IMR-90 (cell line): ENCODE data around the gene CXCL8. TPM values are rescaled to one million over a fixed set of nuclear protein-coding genes. Genes with fewer than 3 reads are reported as not detected.

ENCODE experiments used
- ATAC-seq: fragments of 200-7000 bp; cut with Tn5 transposase; 2 replicates; pipeline ENCODE4 v1.9.1; 2020; ENCODE audit warnings: low read depth, mild to moderate bottlenecking, moderate library complexity
- BruUV-seq: library from RNA; stranded (reverse); fragments of 400-500 nt; replicated peaks from 2 replicates; lab custom pipeline; 2021; lab: Mats Ljungman, UMichigan
- CTCF ChIA-PET: fragments of 300-600 bp; formaldehyde crosslinking; extraction: SDS; loops from one replicate; lab custom pipeline; 2021; ENCODE audit warnings: antibody characterized with exemption; lab: Yijun Ruan, JAX
- POLR2A ChIA-PET: fragments of 300-600 bp; sonication (Branson Sonifier 250); formaldehyde crosslinking; loops from one replicate; lab custom pipeline; 2022; ENCODE audit warnings: antibody characterized with exemption; ENCODE audit not compliant: unreplicated experiment; lab: Charles Lee
- DNase-seq: peaks from one replicate; pipeline ENCODE4 v3.0.0; 2013
- H2AFZ ChIP-seq: replicated peaks from 2 replicates; pipeline ENCODE3; 2013; ENCODE audit warnings: low read length, mild to moderate bottlenecking; ENCODE audit not compliant: poor library complexity
- H2AK5ac ChIP-seq: 2 replicates; pipeline ENCODE4 v1.6.1; 2013; ENCODE audit warnings: low read depth, low read length, inconsistent platforms
- H2AK9ac ChIP-seq: replicated peaks from 2 replicates; pipeline ENCODE3; 2013; ENCODE audit warnings: mild to moderate bottlenecking, low read depth, low read length, moderate library complexity; ENCODE audit not compliant: poor library complexity
- H2BK120ac ChIP-seq: 2 replicates; pipeline ENCODE4 v1.6.1; 2013; ENCODE audit warnings: low read depth, low read length, inconsistent platforms
- H2BK15ac ChIP-seq: 3 replicates; pipeline ENCODE4 v1.6.1; 2013; ENCODE audit warnings: low read depth, low read length, inconsistent platforms
- H2BK20ac ChIP-seq: 2 replicates; pipeline ENCODE4 v1.6.1; 2013; ENCODE audit warnings: low read depth, mild to moderate bottlenecking, inconsistent platforms, low read length, moderate library complexity
- H2BK5ac ChIP-seq: 2 replicates; pipeline ENCODE4 v1.6.1; 2013; ENCODE audit warnings: mild to moderate bottlenecking, low read depth, low read length, inconsistent platforms; ENCODE audit not compliant: poor library complexity, severe bottlenecking
- H3K14ac ChIP-seq: replicated peaks from 2 replicates; pipeline ENCODE4 v1.6.1; 2013; ENCODE audit warnings: low read depth, low read length, inconsistent platforms
- H3K18ac ChIP-seq: 2 replicates; pipeline ENCODE4 v1.6.1; 2013; ENCODE audit warnings: low read depth, low read length, control low read depth
- H3K23ac ChIP-seq: 2 replicates; pipeline ENCODE4 v1.6.1; 2013; ENCODE audit warnings: low read depth, low read length, inconsistent platforms
- H3K27ac ChIP-seq: 2 replicates; pipeline ENCODE4 v1.5.1; 2013; ENCODE audit warnings: mild to moderate bottlenecking, control low read depth, low read length; ENCODE audit not compliant: insufficient read depth
- H3K27me3 ChIP-seq: 2 replicates; pipeline ENCODE4 v1.6.1; 2013; ENCODE audit warnings: low read length; ENCODE audit not compliant: control insufficient read depth, insufficient read depth
- H3K36me3 ChIP-seq: 2 replicates; pipeline ENCODE4 v1.6.1; 2013; ENCODE audit warnings: low read length, mixed read lengths; ENCODE audit not compliant: control insufficient read depth, insufficient read depth
- H3K4ac ChIP-seq: 2 replicates; pipeline ENCODE4 v1.6.1; 2013; ENCODE audit warnings: low read depth, low read length, inconsistent platforms
- H3K4me1 ChIP-seq: 2 replicates; pipeline ENCODE4 v1.6.1; 2013; ENCODE audit warnings: low read length, mixed read lengths; ENCODE audit not compliant: control insufficient read depth, insufficient read depth
- H3K4me2 ChIP-seq: 2 replicates; pipeline ENCODE4 v1.6.1; 2013; ENCODE audit warnings: low read depth, mild to moderate bottlenecking, control low read depth, low read length, moderate library complexity
- H3K4me3 ChIP-seq: 2 replicates; pipeline ENCODE4 v1.5.1; 2013; ENCODE audit warnings: low read depth, mild to moderate bottlenecking, control low read depth, low read length, moderate library complexity; ENCODE audit not compliant: insufficient read depth
- H3K56ac ChIP-seq: 2 replicates; pipeline ENCODE4 v1.6.1; 2013; ENCODE audit warnings: low read length, inconsistent platforms; ENCODE audit not compliant: insufficient read depth; ENCODE audit errors: extremely low read depth
- H3K79me1 ChIP-seq, 2 experiments: 2 replicates each; pipeline ENCODE4 v1.6.1; 2013; ENCODE audit warnings: low read length in 2 of 2, inconsistent platforms in 1 of 2, low read depth in 1 of 2
- H3K9ac ChIP-seq: 2 replicates; pipeline ENCODE4 v1.6.1; 2013; ENCODE audit warnings: low read depth, low read length, control low read depth
- H3K9me1 ChIP-seq: 2 replicates; pipeline ENCODE4 v1.6.1; 2013; ENCODE audit warnings: low read length, inconsistent platforms; ENCODE audit not compliant: insufficient read depth
- H3K9me3 ChIP-seq: 2 replicates; pipeline ENCODE4 v1.6.1; 2013; ENCODE audit warnings: low read length; ENCODE audit not compliant: control insufficient read depth, insufficient read depth
- H4K20me1 ChIP-seq: 2 replicates; pipeline ENCODE4 v1.6.1; 2013; ENCODE audit warnings: low read length, inconsistent platforms; ENCODE audit not compliant: insufficient read depth
- H4K5ac ChIP-seq: 2 replicates; pipeline ENCODE4 v1.6.1; 2013; ENCODE audit warnings: mild to moderate bottlenecking, low read depth, low read length, control low read depth
- H4K8ac ChIP-seq, 2 experiments: 2 replicates each; pipeline ENCODE4 v1.6.1; 2013; ENCODE audit warnings: low read depth in 2 of 2, low read length in 2 of 2, control low read depth in 1 of 2, inconsistent platforms in 1 of 2
- H4K91ac ChIP-seq: 2 replicates; pipeline ENCODE4 v1.6.1; 2013; ENCODE audit warnings: low read depth, low read length, inconsistent platforms; ENCODE audit not compliant: insufficient read depth
- BHLHE40 ChIP-seq: fragments of 150-350 bp; IDR thresholded peaks from 2 replicates; pipeline ENCODE4 v1.6.1; 2016; ENCODE audit warnings: mild to moderate bottlenecking, low read depth, low read length
- CEBPB ChIP-seq: IDR thresholded peaks from 2 replicates; pipeline ENCODE4 v1.6.1; 2012; ENCODE audit warnings: low read depth, low read length, improper control_type of control experiment
- CHD1 ChIP-seq: IDR thresholded peaks from 2 replicates; pipeline ENCODE4 v1.6.1; 2012; ENCODE audit warnings: low read depth, low read length, improper control_type of control experiment
- CTCF ChIP-seq: conservative IDR thresholded peaks from 2 replicates; pipeline ENCODE4 v1.5.1; 2012; ENCODE audit warnings: mild to moderate bottlenecking, low read depth, low read length, improper control_type of control experiment
- ELK1 ChIP-seq: fragments of 150-350 bp; IDR thresholded peaks from 2 replicates; pipeline ENCODE4 v1.6.1; 2016; ENCODE audit warnings: low read depth, mild to moderate bottlenecking, low read length, moderate library complexity, borderline replicate concordance
- FOS ChIP-seq: fragments of 150-350 bp; IDR thresholded peaks from 2 replicates; pipeline ENCODE4 v1.6.1; 2016; ENCODE audit warnings: low read depth, low read length
- MAFK ChIP-seq: IDR thresholded peaks from 2 replicates; pipeline ENCODE4 v1.6.1; 2012; ENCODE audit warnings: low read depth, low read length, improper control_type of control experiment
- MAZ ChIP-seq: IDR thresholded peaks from 2 replicates; pipeline ENCODE4 v1.6.1; 2012; ENCODE audit warnings: low read depth, mild to moderate bottlenecking, low read length, improper control_type of control experiment, moderate library complexity, borderline replicate concordance
- MXI1 ChIP-seq: IDR thresholded peaks from 2 replicates; pipeline ENCODE4 v1.6.1; 2012; ENCODE audit warnings: low read depth, mild to moderate bottlenecking, low read length, moderate library complexity, borderline replicate concordance
- NFE2L2 ChIP-seq: fragments of 150-350 bp; IDR thresholded peaks from 2 replicates; pipeline ENCODE4 v1.6.1; 2016; ENCODE audit warnings: low read depth, mild to moderate bottlenecking, low read length
- POLR2A ChIP-seq: IDR thresholded peaks from 2 replicates; pipeline ENCODE4 v1.6.1; 2012; ENCODE audit warnings: mild to moderate bottlenecking, low read depth, low read length
- RAD21 ChIP-seq: IDR thresholded peaks from 2 replicates; pipeline ENCODE4 v1.6.1; 2012; ENCODE audit warnings: low read length, improper control_type of control experiment
- RCOR1 ChIP-seq: IDR thresholded peaks from 2 replicates; pipeline ENCODE4 v1.6.1; 2012; ENCODE audit warnings: mild to moderate bottlenecking, low read length, improper control_type of control experiment; ENCODE audit not compliant: insufficient replicate concordance
- RFX5 ChIP-seq: IDR thresholded peaks from 2 replicates; pipeline ENCODE4 v1.8.0; 2012; ENCODE audit warnings: low read depth, mild to moderate bottlenecking, low read length, moderate library complexity
- SMC3 ChIP-seq: fragments of 150-350 bp; IDR thresholded peaks from 2 replicates; pipeline ENCODE4 v1.6.1; 2016; ENCODE audit warnings: low read depth, mild to moderate bottlenecking, antibody characterized with exemption, low read length, moderate library complexity
- USF2 ChIP-seq: fragments of 150-350 bp; IDR thresholded peaks from 2 replicates; pipeline ENCODE4 v1.6.1; 2017; ENCODE audit warnings: mild to moderate bottlenecking, antibody characterized with exemption, low read length, low read depth
- WGBS, 2 experiments: methylation state at CpG; one replicate each; pipeline versions ENCODE4 v1.1.5 to v1.1.7; 2013; ENCODE audit warnings: missing lambda C conversion rate in 2 of 2; ENCODE audit not compliant: insufficient read length in 1 of 2; ENCODE audit errors: extremely low coverage in 2 of 2; 5-methylcytosine and 5-hydroxymethylcytosine counted together
- dilution Hi-C: fragments of 300-500 bp; cut with HindIII; formaldehyde crosslinking; loops from one replicate; pipeline ENCODE4 v1.14.3; 2018; ENCODE audit warnings: low sequenced_read_pairs; ENCODE audit not compliant: unreplicated experiment
- in situ Hi-C: fragments of 300-500 bp; cut with MboI; formaldehyde crosslinking; loops from 3 replicates; pipeline ENCODE4 v1.14.3; 2019; ENCODE audit warnings: low sequenced_read_pairs, inconsistent platforms, mixed read lengths
- intact Hi-C: fragments of 100-400 bp; cut with micrococcal nuclease; formaldehyde crosslinking; loops from 2 replicates; pipeline ENCODE4 v1.10.0; 2022
- polyA plus RNA-seq, 3 experiments: library from polyadenylated mRNA; depleted of rRNA; stranded (reverse); fragments of >200 nt; gene quantifications; 2 replicates each; pipeline ENCODE4 v1.2.3, GENCODE V29; 2012; ENCODE audit warnings: low replicate concordance in 1 of 3
- total RNA-seq: library from RNA; depleted of rRNA; stranded (reverse); fragments of >200 nt; gene quantifications from 2 replicates; pipeline ENCODE4 v1.2.3, GENCODE V29; 2012

Gene CXCL8
- total and polyA plus RNA-seq, 2 of the 4 experiments (the other 2 are of a cell fraction): 2.2 to 2.7 TPM

- no peak overlapping the region for H4K8ac ChIP-seq
- H3K23ac ChIP-seq: no peak overlapping the region
- POLR2A ChIA-PET: no interaction called here
- 0 out of 2 replicates have a peak overlapping the region, but pooled peaks have one; percentile 8 for H3K14ac ChIP-seq
- no peak overlapping the region for H3K4ac ChIP-seq
- H3K9me1 ChIP-seq: no peaks in the 10 kb centered on the region
- H2AK9ac ChIP-seq: no peak overlapping the region
- H3K27ac ChIP-seq: no peak overlapping the region
- no peaks in the 10 kb centered on the region for H3K79me1 ChIP-seq
- CTCF ChIA-PET: interaction anchor here (1.6 kb wide), 1 partner anchor 16 kb away, joined by 5 read pairs; no protein-coding TSS in a partner anchor
- BruUV-seq: no TSS peak
- H3K4me1 ChIP-seq: no peaks in the 10 kb centered on the region
- H4K5ac ChIP-seq: no peak overlapping the region
- H2BK5ac ChIP-seq: no peak overlapping the region
- no peak overlapping the region for H2BK20ac ChIP-seq
- no peaks in the 10 kb centered on the region; the same call in 1 of the 2 replicates for H3K27me3 ChIP-seq
- H3K18ac ChIP-seq: no peak overlapping the region
- H2AK5ac ChIP-seq: no peak overlapping the region
- no peak overlapping the region for H3K9ac ChIP-seq
- intact Hi-C loops (no loop called here), dilution Hi-C loops (no loop called here), in situ Hi-C loops (loop anchor here (25.0 kb wide), 1 partner anchor 924 kb away; no protein-coding TSS in a partner anchor)
- DNase-seq (no peak), ATAC-seq (no peak)
- H2AFZ ChIP-seq: no peak overlapping the region
- H3K4me3 ChIP-seq: no peak overlapping the region
- TF ChIP-seq RAD21 (no peak), CEBPB (no peak), ELK1 (no peak), RFX5 (no peak), FOS (no peak), CTCF (no peak), CHD1 (no peak), NFE2L2 (no peak), RCOR1 (no peak), POLR2A (no peak), BHLHE40 (no peak), MXI1 (no peak), MAFK (no peak), SMC3 (no peak), USF2 (no peak), MAZ (no peak)
- no peaks in the 10 kb centered on the region for H3K9me3 ChIP-seq
- no peak overlapping the region for H4K91ac ChIP-seq
- no peak overlapping the region for H3K56ac ChIP-seq
- no CpG with 5 or more reads among the region's 3 CpGs for WGBS, 2 experiments
- no peaks in the 10 kb centered on the region for H3K36me3 ChIP-seq
- H2BK15ac ChIP-seq: no peak overlapping the region; the same call in 2 of the 3 replicates
- no peak overlapping the region for H3K4me2 ChIP-seq
- no peak overlapping the region for H2BK120ac ChIP-seq
- H4K20me1 ChIP-seq: no peaks in the 10 kb centered on the region
These were observed 26.7 kb upstream of the CXCL8 start for GRCh38 chr4:73713650-73714049.
